Esophagus squamous epithelium (tissue), 5 donors: ENCODE results near the gene MCFD2. TPM values are rescaled to one million over a fixed set of nuclear protein-coding genes. Genes with fewer than 3 reads are reported as not detected.

Source experiments
- DNase-seq: peaks from one replicate; lab custom pipeline; 2025; lab: John Stamatoyannopoulos, UW
- H3K27ac ChIP-seq, 4 donors: fragments of 200-600 bp; sonication (generic); one replicate each; pipeline ENCODE4 v1.5.1; 2016 to 2019; ENCODE audit warnings: mild to moderate bottlenecking in 1 of 4
- H3K27me3 ChIP-seq, 4 donors: fragments of 200-600 bp; sonication (generic); 1 replicate in 3 of 4; 2 replicates in 1 of 4; pipeline versions ENCODE4 v1.5.1 to v1.6.0; 2017 to 2021; ENCODE audit warnings: antibody characterized with exemption in 1 of 4
- H3K36me3 ChIP-seq, 3 donors: fragments of 200-600 bp; sonication (generic); one replicate each; pipeline ENCODE4 v1.5.1; 2016 to 2019
- H3K4me1 ChIP-seq, 3 donors: fragments of 200-600 bp; sonication (generic); one replicate each; pipeline ENCODE4 v1.5.1; 2017 to 2019
- H3K4me3 ChIP-seq, 4 donors: fragments of 200-600 bp; sonication (generic); 1 replicate in 3 of 4; 2 replicates in 1 of 4; pipeline ENCODE4 v1.5.1; 2016 to 2019; ENCODE audit warnings: mild to moderate bottlenecking in 2 of 4, moderate library complexity in 1 of 4
- H3K9me3 ChIP-seq, 3 donors: fragments of 200-600 bp; sonication (generic); one replicate each; pipeline ENCODE4 v1.5.1; 2016 to 2019
- POLR2A ChIP-seq, 4 donors: fragments of 450-650 bp; IDR thresholded peaks; one replicate each; pipeline ENCODE4 v1.6.1; 2017; ENCODE audit warnings: antibody characterized with exemption in 4 of 4, mild to moderate bottlenecking in 4 of 4, moderate library complexity in 3 of 4
- WGBS, 2 donors: methylation state at CpG; one replicate each; pipeline ENCODE4 v1.1.5; 2018; 5-methylcytosine and 5-hydroxymethylcytosine counted together
- intact Hi-C: fragments of 100-400 bp; cut with DNase I; formaldehyde crosslinking; loops from one replicate; pipeline ENCODE4 v1.15.0; 2022
- total RNA-seq, 4 donors: library from RNA; depleted of rRNA; stranded (reverse); fragments of >200 nt; gene quantifications; one replicate each; pipeline ENCODE4 v1.1.0, GENCODE V29; 2016
- TF ChIP-seq, protein P1 (sequence below), 6 experiments: fragments of 450-650 bp in 4 of 6; fragments of 200-600 bp in 2 of 6; sonication (generic) in 2 of 6; IDR thresholded peaks; one replicate each; pipeline ENCODE4 v1.5.1; 2016 to 2019; ENCODE audit warnings: antibody characterized with exemption in 6 of 6, mild to moderate bottlenecking in 4 of 6, moderate library complexity in 4 of 6
- donor health status: DM: yes; HTN: yes; CAD: no.

Gene MCFD2
- total RNA-seq, 4 donors from 2014 or later = 49.7 to 62.8 (median 56.7) TPM

DNA sequence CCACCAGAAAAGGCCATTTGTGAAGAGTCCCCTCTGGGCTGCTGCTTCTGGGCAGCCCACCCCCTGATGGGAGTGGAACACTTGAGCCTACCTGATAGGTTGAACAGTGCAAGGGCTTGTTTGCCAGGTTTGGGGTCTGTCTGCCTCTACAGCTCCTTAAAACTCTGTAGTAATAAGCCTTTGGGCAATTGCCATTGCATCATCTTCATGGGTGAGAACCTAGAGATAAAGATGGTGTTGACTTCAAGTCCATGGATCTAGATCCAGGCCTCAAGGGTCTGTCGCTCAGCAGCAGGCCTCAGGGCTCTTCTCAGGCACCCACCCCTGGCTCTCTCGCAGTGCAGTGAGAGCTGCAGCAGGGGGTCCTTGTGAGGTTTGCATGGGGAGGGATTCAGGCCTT lies 47.1 kb upstream of the MCFD2 start:
- Histone ChIP-seq H3K4me3 (no peak overlapping the region), H3K27me3 (no peaks in the 10 kb centered on the region), H3K36me3 (peaks cover 6 to 47% (median 22%) of the 10 kb centered on the region in 3 donors), H3K9me3 (no peaks in the 10 kb centered on the region), H3K27ac (peak overlapping the region in 1 of 4 donors; percentile 83), H3K4me1 (peaks cover 16 to 56% (median 30%) of the 10 kb centered on the region in 3 donors)
- DNase-seq = no peak
- intact Hi-C loops = no loop called here
- TF ChIP-seq, protein P1, sequence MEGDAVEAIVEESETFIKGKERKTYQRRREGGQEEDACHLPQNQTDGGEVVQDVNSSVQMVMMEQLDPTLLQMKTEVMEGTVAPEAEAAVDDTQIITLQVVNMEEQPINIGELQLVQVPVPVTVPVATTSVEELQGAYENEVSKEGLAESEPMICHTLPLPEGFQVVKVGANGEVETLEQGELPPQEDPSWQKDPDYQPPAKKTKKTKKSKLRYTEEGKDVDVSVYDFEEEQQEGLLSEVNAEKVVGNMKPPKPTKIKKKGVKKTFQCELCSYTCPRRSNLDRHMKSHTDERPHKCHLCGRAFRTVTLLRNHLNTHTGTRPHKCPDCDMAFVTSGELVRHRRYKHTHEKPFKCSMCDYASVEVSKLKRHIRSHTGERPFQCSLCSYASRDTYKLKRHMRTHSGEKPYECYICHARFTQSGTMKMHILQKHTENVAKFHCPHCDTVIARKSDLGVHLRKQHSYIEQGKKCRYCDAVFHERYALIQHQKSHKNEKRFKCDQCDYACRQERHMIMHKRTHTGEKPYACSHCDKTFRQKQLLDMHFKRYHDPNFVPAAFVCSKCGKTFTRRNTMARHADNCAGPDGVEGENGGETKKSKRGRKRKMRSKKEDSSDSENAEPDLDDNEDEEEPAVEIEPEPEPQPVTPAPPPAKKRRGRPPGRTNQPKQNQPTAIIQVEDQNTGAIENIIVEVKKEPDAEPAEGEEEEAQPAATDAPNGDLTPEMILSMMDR (IDR thresholded peaks at IDR 0.05) = no peak
- no peak for TF ChIP-seq POLR2A (IDR thresholded peaks at IDR 0.05)
- 92 to 94% methylated on average over 2 of the region's 2 CpGs for WGBS, 2 donors

DNA sequence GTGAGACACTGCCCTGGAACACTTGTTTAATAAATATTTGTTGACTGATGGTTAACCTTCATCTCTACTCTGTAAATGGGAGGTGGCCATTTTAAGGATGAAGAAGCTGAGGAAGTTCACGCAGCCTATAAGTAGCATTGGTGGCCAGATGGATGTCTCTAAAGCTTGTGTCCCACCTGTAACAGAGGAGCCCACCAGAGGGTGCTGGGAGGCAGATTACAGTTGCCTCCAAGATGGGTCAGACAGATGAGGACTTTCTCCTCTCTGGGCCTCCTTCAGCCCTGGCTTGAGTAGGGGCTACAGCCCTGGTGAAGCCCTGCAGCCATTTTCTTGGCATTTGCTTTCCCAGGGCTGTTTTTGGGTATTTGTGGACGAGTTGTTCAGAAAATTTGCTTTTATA lies 45.0 kb upstream of the MCFD2 start:
- H3K36me3 ChIP-seq = peaks cover 14 to 68% (median 32%) of the 10 kb centered on the region in 3 donors
- TF ChIP-seq, protein P1 (IDR thresholded peaks at IDR 0.05) = no peak
- no peak for TF ChIP-seq POLR2A (IDR thresholded peaks at IDR 0.05)
- intact Hi-C loops = no loop called here

DNA sequence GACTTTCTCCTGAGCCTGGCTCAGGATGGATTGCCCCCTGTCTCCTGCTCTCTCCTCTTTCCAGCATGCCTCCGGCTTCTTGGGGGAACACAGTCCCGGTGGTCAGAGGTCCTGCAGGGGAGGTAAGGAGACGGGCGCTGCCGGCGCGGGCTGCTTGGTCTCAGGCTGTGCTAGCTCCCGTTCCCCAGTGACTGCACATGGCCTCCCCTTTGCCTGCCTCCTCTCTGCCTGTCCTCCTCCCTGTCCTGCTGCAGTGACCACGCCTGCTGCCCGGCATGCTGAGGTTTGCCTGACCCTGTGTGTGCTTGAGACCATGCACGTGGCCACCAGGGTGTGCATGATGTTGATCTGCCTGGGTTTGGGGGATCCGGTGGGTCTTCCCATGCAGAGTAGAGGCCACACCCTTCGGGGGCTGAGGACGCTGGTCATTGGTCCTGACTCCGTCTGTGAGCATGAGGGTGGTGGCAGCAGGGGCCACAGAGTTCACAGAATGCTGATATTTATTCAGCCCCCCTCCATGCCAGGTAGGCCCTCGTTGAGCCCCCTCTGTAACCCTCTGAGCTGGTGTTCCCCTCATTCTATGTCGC lies 42.9 kb upstream of the MCFD2 start:
- H3K4me3 ChIP-seq = no peak overlapping the region
- WGBS, 2 donors = 95 to 100% methylated on average over 7 to 11 of the region's 17 CpGs
- H3K27ac ChIP-seq = no peak overlapping the region
- TF ChIP-seq, protein P1 (IDR thresholded peaks at IDR 0.05) = no peak
- H3K4me1 ChIP-seq = peaks cover 9 to 31% (median 17%) of the 10 kb centered on the region in 3 donors
- intact Hi-C loops = no loop called here
- no peaks in the 10 kb centered on the region for H3K9me3 ChIP-seq
- peaks cover 14 to 89% (median 32%) of the 10 kb centered on the region in 3 donors for H3K36me3 ChIP-seq
- no peak for DNase-seq
- no peaks in the 10 kb centered on the region for H3K27me3 ChIP-seq

More for the DNA sequence above, 45.0 kb upstream of the MCFD2 start:
- WGBS, 2 donors = 83 to 100% methylated on average over 2 of the region's 2 CpGs
- DNase-seq = no peak
- H3K4me1 ChIP-seq = peaks cover 10 to 39% (median 27%) of the 10 kb centered on the region in 3 donors
- no peak overlapping the region for H3K27ac ChIP-seq
- H3K9me3 ChIP-seq = no peaks in the 10 kb centered on the region
- H3K4me3 ChIP-seq = no peak overlapping the region
- H3K27me3 ChIP-seq = no peaks in the 10 kb centered on the region

DNA sequence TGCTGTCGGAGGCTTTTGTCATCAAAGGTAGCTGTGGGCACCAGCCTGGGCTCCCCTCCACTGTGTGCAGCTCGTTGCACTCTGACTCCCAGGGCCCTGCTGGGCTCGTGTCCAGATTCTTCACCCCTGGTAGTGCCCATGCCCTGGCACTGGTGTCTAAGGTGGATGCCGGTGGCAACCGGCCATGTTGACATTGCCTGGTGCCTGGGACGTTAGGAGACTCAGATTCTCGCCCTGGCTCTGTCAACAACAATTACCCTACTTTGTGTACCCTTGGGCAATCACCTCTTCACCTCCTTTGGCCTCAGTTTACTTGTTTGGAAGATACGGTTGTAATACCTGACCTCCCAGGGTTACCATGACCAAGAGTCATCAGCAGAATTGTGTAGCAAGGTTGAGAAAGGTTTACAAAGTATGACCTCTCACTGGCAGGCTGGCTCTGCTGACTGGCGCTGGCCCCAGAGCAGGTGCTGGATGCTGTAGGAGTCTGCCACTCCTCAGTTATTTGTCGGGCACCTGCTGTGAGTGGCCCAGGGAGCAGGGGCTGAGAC lies 41.5 kb upstream of the MCFD2 start:
- Histone ChIP-seq H3K36me3 (peaks cover 14 to 97% (median 32%) of the 10 kb centered on the region in 3 donors), H3K4me3 (no peak overlapping the region), H3K9me3 (no peaks in the 10 kb centered on the region), H3K27ac (no peak overlapping the region), H3K4me1 (peaks cover 9 to 17% (median 13%) of the 10 kb centered on the region in 3 donors), H3K27me3 (no peaks in the 10 kb centered on the region)
- intact Hi-C loops = no loop called here
- 80 to 95% methylated on average over 6 to 10 of the region's 10 CpGs for WGBS, 2 donors
- no peak for DNase-seq
- no peak for TF ChIP-seq POLR2A (IDR thresholded peaks at IDR 0.05)
- TF ChIP-seq, protein P1 (IDR thresholded peaks at IDR 0.05) = no peak

DNA sequence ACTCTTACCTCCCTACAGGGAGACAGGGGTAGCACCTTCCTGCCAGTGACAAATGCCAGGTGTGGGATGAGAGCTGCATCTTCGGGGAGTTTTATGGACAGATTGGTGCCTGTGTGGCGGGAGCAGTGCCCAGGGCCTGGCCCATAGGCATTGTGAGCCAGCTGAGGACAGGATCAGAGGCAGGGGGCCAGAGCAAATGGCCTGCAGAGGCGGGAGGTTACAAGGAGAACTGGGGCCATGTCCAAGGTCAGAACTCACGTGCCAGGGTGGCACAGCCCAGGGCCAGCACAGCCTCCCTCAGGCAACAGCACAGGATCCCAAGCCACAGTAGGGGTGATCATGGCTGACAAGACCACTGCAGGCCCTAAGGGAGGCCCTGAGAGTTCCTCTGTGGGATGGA lies 40.2 kb upstream of the MCFD2 start:
- Histone ChIP-seq H3K9me3 (no peaks in the 10 kb centered on the region), H3K36me3 (peaks cover 18 to 100% (median 35%) of the 10 kb centered on the region in 3 donors), H3K4me3 (no peak overlapping the region), H3K27me3 (no peaks in the 10 kb centered on the region), H3K4me1 (peaks cover 9 to 17% (median 13%) of the 10 kb centered on the region in 3 donors), H3K27ac (peak overlapping the region; percentile 27 to 74 (median 70))
- no peak for DNase-seq
- 89 to 95% methylated on average over 3 to 4 of the region's 4 CpGs for WGBS, 2 donors
- intact Hi-C loops = no loop called here
- TF ChIP-seq POLR2A (IDR thresholded peaks at IDR 0.05) = no peak
- TF ChIP-seq, protein P1 (IDR thresholded peaks at IDR 0.05) = no peak
